HepG2 (cell line): ENCODE measurements around the gene RBBP8NL. TPM values are rescaled to one million over a fixed set of nuclear protein-coding genes. Genes with fewer than 3 reads are reported as not detected.

Experiments
- CREBL2 ChIP-seq: sonication (generic); formaldehyde crosslinking; IDR thresholded peaks from 2 replicates; pipeline ENCODE4 v1.8.1; 2023; ENCODE audit warnings: missing genetic modification reagents, mild to moderate bottlenecking, borderline replicate concordance
- HNF1B ChIP-seq: sonication (generic); formaldehyde crosslinking; IDR thresholded peaks from 2 replicates; pipeline ENCODE4 v1.5.1; 2020; ENCODE audit warnings: mild to moderate bottlenecking, moderate library complexity, missing genetic modification reagents
- MTF1 ChIP-seq: sonication (generic); formaldehyde crosslinking; IDR thresholded peaks from 2 replicates; pipeline ENCODE4 v1.5.0; 2020; ENCODE audit warnings: missing genetic modification reagents
- NFE2 ChIP-seq: sonication (generic); formaldehyde crosslinking; IDR thresholded peaks from 2 replicates; pipeline ENCODE4 v1.4.0; 2020; ENCODE audit warnings: missing genetic modification reagents
- PAX8 ChIP-seq: sonication (generic); formaldehyde crosslinking; IDR thresholded peaks from 2 replicates; pipeline ENCODE4 v1.8.0; 2022; ENCODE audit warnings: mild to moderate bottlenecking, missing genetic modification reagents, borderline replicate concordance
- U2AF1 ChIP-seq: fragments of 200-400 bp; formaldehyde crosslinking; optimal IDR thresholded peaks from 2 replicates; pipeline ENCODE3; 2017; ENCODE audit warnings: mild to moderate bottlenecking, low read depth, low read length
- UBTF ChIP-seq: sonication (generic); formaldehyde crosslinking; IDR thresholded peaks from 2 replicates; pipeline ENCODE4 v1.4.0; 2020; ENCODE audit warnings: mild to moderate bottlenecking, missing genetic modification reagents
- ZNF350 ChIP-seq: sonication (generic); formaldehyde crosslinking; IDR thresholded peaks from 2 replicates; pipeline ENCODE4 v1.4.0; 2020; ENCODE audit warnings: mild to moderate bottlenecking, low read depth, missing genetic modification reagents, borderline replicate concordance
- ZNF496 ChIP-seq: sonication (generic); formaldehyde crosslinking; IDR thresholded peaks from 2 replicates; pipeline ENCODE4 v1.8.1; 2023; ENCODE audit warnings: mild to moderate bottlenecking, moderate library complexity, missing genetic modification reagents; ENCODE audit not compliant: insufficient replicate concordance
- ZNF768 ChIP-seq: sonication (generic); formaldehyde crosslinking; IDR thresholded peaks from 2 replicates; pipeline ENCODE4 v1.4.0; 2020; ENCODE audit warnings: missing genetic modification reagents
- ZSCAN31 ChIP-seq: sonication (generic); formaldehyde crosslinking; IDR thresholded peaks from 2 replicates; pipeline ENCODE4 v1.5.0; 2020; ENCODE audit warnings: low read depth, mild to moderate bottlenecking, missing genetic modification reagents
- polyA plus RNA-seq, 8 experiments: library from polyadenylated mRNA; depleted of rRNA in 3 of 8; stranded (reverse) in 7 of 8; unstranded in 1 of 8; fragments of >200 nt; fragmentation: Illumina TruSeq in 4 of 8; extraction: Trizol in 4 of 8; gene quantifications; 2 replicates each; pipeline versions ENCODE4 v1.2.1 to v1.2.3, GENCODE V29; 2011 to 2016; ENCODE audit warnings: low read depth in 4 of 8, missing spikeins in 1 of 8, mixed read lengths in 1 of 8; ENCODE audit not compliant: insufficient read depth in 1 of 8
- total RNA-seq, 5 experiments: library from RNA; depleted of rRNA; stranded (reverse); fragments of >200 nt; fragmentation: Illumina TruSeq; extraction: Trizol; gene quantifications; 2 replicates each; pipeline ENCODE4 v1.2.3, GENCODE V29; 2016; ENCODE audit warnings: low read depth in 1 of 5
- TF ChIP-seq, protein P1 (sequence below): sonication (generic); formaldehyde crosslinking; IDR thresholded peaks from 2 replicates; pipeline ENCODE4 v1.8.0; 2022; ENCODE audit warnings: mild to moderate bottlenecking, missing genetic modification reagents, moderate library complexity
- TF ChIP-seq, protein P2 (sequence below): sonication (generic); formaldehyde crosslinking; IDR thresholded peaks from 2 replicates; pipeline ENCODE4 v1.4.0; 2020; ENCODE audit warnings: mild to moderate bottlenecking, missing genetic modification reagents
- TF ChIP-seq, protein P3 (sequence below), 2 experiments: fragments of 450-650 bp in 1 of 2; sonication (generic) in 1 of 2; formaldehyde crosslinking in 1 of 2; IDR thresholded peaks; 2 replicates each; pipeline versions ENCODE4 v1.6.1 to v1.8.0; 2016 to 2022; ENCODE audit warnings: antibody characterized with exemption in 1 of 2, mild to moderate bottlenecking in 1 of 2, missing genetic modification reagents in 1 of 2

The RBBP8NL gene
- total and polyA plus RNA-seq, 2 of the 13 experiments (the other 11 are each of a cell fraction or from before 2014, with no cell fraction given), result 0.69 to 0.86 TPM

DNA sequence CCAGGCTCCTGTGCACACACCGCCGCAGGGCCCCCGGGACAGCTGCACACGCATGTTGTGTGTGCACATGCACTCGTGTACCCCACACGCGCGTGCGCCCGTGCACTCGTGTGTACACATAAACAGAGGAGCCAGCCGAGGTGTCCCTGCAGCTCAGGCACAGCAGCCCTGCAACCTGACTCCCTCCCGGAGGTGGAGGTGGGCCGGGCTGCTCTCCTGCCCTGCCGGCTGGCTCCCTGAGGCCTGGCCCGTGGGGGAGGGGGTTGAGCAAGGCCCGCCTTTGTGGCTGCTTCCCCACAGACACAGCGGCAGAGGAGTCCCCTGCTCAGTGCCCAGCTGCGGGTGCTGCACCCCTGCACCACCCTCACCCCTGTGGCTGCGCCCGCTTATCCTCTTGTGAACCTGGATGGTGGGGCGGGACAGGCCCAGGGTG, 624 bp downstream of the RBBP8NL start (continued):
- TF ChIP-seq ZNF350 (CRISPR knock-in tag) (0 out of 2 replicates have a peak, but pooled peaks have one; percentile 33), ZNF496 (CRISPR knock-in tag) (no peak), CREBL2 (no peak), ZNF768 (no peak; the same call in 1 of the 2 replicates), UBTF (CRISPR knock-in tag) (peak; percentile 69), U2AF1 (no peak), HNF1B (CRISPR knock-in tag) (no peak), PAX8 (no peak), MTF1 (CRISPR knock-in tag) (no peak), NFE2 (no peak), ZSCAN31 (CRISPR knock-in tag) (no peak)
- TF ChIP-seq, protein P1, sequence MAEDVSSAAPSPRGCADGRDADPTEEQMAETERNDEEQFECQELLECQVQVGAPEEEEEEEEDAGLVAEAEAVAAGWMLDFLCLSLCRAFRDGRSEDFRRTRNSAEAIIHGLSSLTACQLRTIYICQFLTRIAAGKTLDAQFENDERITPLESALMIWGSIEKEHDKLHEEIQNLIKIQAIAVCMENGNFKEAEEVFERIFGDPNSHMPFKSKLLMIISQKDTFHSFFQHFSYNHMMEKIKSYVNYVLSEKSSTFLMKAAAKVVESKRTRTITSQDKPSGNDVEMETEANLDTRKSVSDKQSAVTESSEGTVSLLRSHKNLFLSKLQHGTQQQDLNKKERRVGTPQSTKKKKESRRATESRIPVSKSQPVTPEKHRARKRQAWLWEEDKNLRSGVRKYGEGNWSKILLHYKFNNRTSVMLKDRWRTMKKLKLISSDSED (CRISPR knock-in tag), result no peak
- TF ChIP-seq, protein P2, sequence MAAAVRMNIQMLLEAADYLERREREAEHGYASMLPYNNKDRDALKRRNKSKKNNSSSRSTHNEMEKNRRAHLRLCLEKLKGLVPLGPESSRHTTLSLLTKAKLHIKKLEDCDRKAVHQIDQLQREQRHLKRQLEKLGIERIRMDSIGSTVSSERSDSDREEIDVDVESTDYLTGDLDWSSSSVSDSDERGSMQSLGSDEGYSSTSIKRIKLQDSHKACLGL (CRISPR knock-in tag), result 0 out of 2 replicates have a peak, but pooled peaks have one; percentile 4
- TF ChIP-seq, protein P3, sequence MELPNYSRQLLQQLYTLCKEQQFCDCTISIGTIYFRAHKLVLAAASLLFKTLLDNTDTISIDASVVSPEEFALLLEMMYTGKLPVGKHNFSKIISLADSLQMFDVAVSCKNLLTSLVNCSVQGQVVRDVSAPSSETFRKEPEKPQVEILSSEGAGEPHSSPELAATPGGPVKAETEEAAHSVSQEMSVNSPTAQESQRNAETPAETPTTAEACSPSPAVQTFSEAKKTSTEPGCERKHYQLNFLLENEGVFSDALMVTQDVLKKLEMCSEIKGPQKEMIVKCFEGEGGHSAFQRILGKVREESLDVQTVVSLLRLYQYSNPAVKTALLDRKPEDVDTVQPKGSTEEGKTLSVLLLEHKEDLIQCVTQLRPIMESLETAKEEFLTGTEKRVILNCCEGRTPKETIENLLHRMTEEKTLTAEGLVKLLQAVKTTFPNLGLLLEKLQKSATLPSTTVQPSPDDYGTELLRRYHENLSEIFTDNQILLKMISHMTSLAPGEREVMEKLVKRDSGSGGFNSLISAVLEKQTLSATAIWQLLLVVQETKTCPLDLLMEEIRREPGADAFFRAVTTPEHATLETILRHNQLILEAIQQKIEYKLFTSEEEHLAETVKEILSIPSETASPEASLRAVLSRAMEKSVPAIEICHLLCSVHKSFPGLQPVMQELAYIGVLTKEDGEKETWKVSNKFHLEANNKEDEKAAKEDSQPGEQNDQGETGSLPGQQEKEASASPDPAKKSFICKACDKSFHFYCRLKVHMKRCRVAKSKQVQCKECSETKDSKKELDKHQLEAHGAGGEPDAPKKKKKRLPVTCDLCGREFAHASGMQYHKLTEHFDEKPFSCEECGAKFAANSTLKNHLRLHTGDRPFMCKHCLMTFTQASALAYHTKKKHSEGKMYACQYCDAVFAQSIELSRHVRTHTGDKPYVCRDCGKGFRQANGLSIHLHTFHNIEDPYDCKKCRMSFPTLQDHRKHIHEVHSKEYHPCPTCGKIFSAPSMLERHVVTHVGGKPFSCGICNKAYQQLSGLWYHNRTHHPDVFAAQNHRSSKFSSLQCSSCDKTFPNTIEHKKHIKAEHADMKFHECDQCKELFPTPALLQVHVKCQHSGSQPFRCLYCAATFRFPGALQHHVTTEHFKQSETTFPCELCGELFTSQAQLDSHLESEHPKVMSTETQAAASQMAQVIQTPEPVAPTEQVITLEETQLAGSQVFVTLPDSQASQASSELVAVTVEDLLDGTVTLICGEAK (IDR thresholded peaks at IDR 0.05), result no peak
- TF ChIP-seq, protein P3 (CRISPR knock-in tag; IDR thresholded peaks at IDR 0.05), result no peak
